ENCODE measurements around the gene C1QTNF4. TPM values are rescaled to one million over a fixed set of nuclear protein-coding genes. Genes with fewer than 3 reads are reported as not detected.

Gene C1QTNF4
- total and polyA plus RNA-seq, 9 of the 15 experiments (the other 6 are each of a cell fraction or from before 2014, with no cell fraction given), result not detected

GRCh38 chr11:47605921-47606320 lies 11.7 kb upstream of the C1QTNF4 start (continued):
- no peak for TF ChIP-seq TAF7 (tag; IDR thresholded peaks at IDR 0.05)
- TF ChIP-seq NFYB (IDR thresholded peaks at IDR 0.05; ENCODE audit: extremely low read depth, insufficient read length), result no peak
- no peak for TF ChIP-seq ZNF592 (IDR thresholded peaks at IDR 0.05)
- no peak for TF ChIP-seq MXI1 (IDR thresholded peaks at IDR 0.05; ENCODE audit: low read depth, low read length)
- TF ChIP-seq GATAD2A (IDR thresholded peaks at IDR 0.05), result no peak
- no peak for TF ChIP-seq ATF4 (CRISPR knock-in tag; IDR thresholded peaks at IDR 0.05)

- H3K9me3 ChIP-seq (replicated peaks; ENCODE audit: control insufficient read depth, insufficient read depth, low read depth, low read length), result no peaks in the 10 kb centered on the region
- H3K9me1 ChIP-seq (ENCODE audit: control insufficient read depth, insufficient read depth, low read length), result peaks cover 4% of the 10 kb centered on the region
- no peak for DNase-seq (ENCODE audit: extremely low read depth in 1 of 4, low spot score in 3 of 4)
- peaks cover 4 to 15% of the 10 kb centered on the region in 2 experiments; a peak in 3 of 5 replicates for H3K4me1 ChIP-seq (replicated peaks in 1 of 2; ENCODE audit: control insufficient read depth in 2 of 2, insufficient read depth in 2 of 2, low read length in 2 of 2)
- H3K4me3 ChIP-seq, result no peak overlapping the region
- no peak for FAIRE-seq
- H4K20me1 ChIP-seq (replicated peaks; ENCODE audit: control insufficient read depth, insufficient read depth, low read length), result peaks cover 6% of the 10 kb centered on the region
- intact Hi-C loops (cut with micrococcal nuclease) (no loop called here), in situ Hi-C loops (cut with MboI) (no loop called here)
- ChIA-PET POLR2A (interaction anchor here (0.8 to 1.0 kb wide), 2 partner anchors 15 to 37 kb away, joined by 4 to 5 read pairs; no protein-coding TSS in a partner anchor), CTCF (ENCODE audit: low intra/inter-chr PET ratio) (no interaction called here)
- no peak overlapping the region for H2AFZ ChIP-seq (ENCODE audit: low read depth, low read length)
- H3K4me2 ChIP-seq (ENCODE audit: insufficient read depth, low read length), result no peak overlapping the region
- no peak overlapping the region for H3K9ac ChIP-seq (ENCODE audit: insufficient read depth in 1 of 2, low read depth in 2 of 2, low read length in 2 of 2)
- H3K27me3 ChIP-seq (ENCODE audit: control insufficient read depth in 2 of 2, insufficient read depth in 2 of 2, low read length in 2 of 2), result peaks cover 27 to 36% of the 10 kb centered on the region in 2 experiments
- WGBS (ENCODE audit: insufficient coverage, low coverage, missing lambda C conversion rate), result 2% methylated on average over 4 of the region's 4 CpGs
- H3K27ac ChIP-seq (ENCODE audit: extremely low read depth, low read depth, low read length), result no peak overlapping the region
- no TSS peak for BruUV-seq (replicated peaks)
- H3K36me3 ChIP-seq (ENCODE audit: control insufficient read depth, insufficient read depth, low read length), result no peaks in the 10 kb centered on the region
- no peaks in the 10 kb centered on the region for H3K79me2 ChIP-seq (ENCODE audit: control insufficient read depth, insufficient read depth, low read length)
- no peak for ATAC-seq
- TF ChIP-seq PKNOX1 (IDR thresholded peaks at IDR 0.05) (no peak), ZNF518B (CRISPR knock-in tag; IDR thresholded peaks at IDR 0.05) (no peak), CHAMP1 (IDR thresholded peaks at IDR 0.05) (no peak)
Measured at GRCh38 chr11:47603295-47603694, 9.1 kb upstream of the C1QTNF4 start.

Measured in K562 (cell line).